Mucosa of stomach (tissue), 1 donor: Measurements from ENCODE around the gene C10orf71.

Experiments
- H3K27me3 ChIP-seq: one replicate; pipeline ENCODE4 v1.7.0; 2013; ENCODE audit warnings: mild to moderate bottlenecking, low read length; ENCODE audit not compliant: control insufficient read depth, insufficient read depth
- H3K36me3 ChIP-seq: one replicate; pipeline ENCODE4 v1.7.0; 2013; ENCODE audit warnings: low read length; ENCODE audit not compliant: control insufficient read depth, insufficient read depth
- H3K4me1 ChIP-seq: one replicate; pipeline ENCODE4 v1.7.0; 2013; ENCODE audit warnings: mild to moderate bottlenecking, low read length; ENCODE audit not compliant: control insufficient read depth, insufficient read depth
- H3K4me3 ChIP-seq: one replicate; pipeline ENCODE4 v1.7.0; 2013; ENCODE audit warnings: low read length
- H3K9ac ChIP-seq: one replicate; pipeline ENCODE4 v1.7.0; 2013; ENCODE audit warnings: mild to moderate bottlenecking, low read length, moderate library complexity
- H3K9me3 ChIP-seq: one replicate; pipeline ENCODE4 v1.7.0; 2013; ENCODE audit warnings: mild to moderate bottlenecking, low read length, moderate library complexity; ENCODE audit not compliant: control insufficient read depth
- donor health status: Pancreatic carcinoma.

The C10orf71 gene

DNA sequence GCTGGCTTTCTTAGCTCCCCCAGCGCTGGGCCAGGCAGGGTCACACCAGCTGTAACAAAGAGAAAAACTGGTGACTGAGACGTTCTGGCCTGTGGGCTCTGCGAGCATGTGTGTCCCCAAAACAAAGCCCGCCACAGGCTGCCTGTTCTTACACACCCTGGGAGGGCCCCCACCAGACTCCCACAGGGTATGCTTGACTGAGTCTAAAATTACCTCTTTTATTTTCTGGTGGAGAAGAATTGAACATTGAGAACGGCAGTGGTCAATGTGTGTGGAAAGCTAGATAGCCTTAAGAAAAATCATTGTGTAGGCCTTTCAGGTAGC lies 808 bp downstream of the C10orf71 start:
- Histone ChIP-seq H3K9ac (no peak overlapping the region), H3K36me3 (no peaks in the 10 kb centered on the region), H3K4me1 (peaks cover 4% of the 10 kb centered on the region), H3K4me3 (no peak overlapping the region), H3K27me3 (no peaks in the 10 kb centered on the region), H3K9me3 (no peaks in the 10 kb centered on the region)

DNA sequence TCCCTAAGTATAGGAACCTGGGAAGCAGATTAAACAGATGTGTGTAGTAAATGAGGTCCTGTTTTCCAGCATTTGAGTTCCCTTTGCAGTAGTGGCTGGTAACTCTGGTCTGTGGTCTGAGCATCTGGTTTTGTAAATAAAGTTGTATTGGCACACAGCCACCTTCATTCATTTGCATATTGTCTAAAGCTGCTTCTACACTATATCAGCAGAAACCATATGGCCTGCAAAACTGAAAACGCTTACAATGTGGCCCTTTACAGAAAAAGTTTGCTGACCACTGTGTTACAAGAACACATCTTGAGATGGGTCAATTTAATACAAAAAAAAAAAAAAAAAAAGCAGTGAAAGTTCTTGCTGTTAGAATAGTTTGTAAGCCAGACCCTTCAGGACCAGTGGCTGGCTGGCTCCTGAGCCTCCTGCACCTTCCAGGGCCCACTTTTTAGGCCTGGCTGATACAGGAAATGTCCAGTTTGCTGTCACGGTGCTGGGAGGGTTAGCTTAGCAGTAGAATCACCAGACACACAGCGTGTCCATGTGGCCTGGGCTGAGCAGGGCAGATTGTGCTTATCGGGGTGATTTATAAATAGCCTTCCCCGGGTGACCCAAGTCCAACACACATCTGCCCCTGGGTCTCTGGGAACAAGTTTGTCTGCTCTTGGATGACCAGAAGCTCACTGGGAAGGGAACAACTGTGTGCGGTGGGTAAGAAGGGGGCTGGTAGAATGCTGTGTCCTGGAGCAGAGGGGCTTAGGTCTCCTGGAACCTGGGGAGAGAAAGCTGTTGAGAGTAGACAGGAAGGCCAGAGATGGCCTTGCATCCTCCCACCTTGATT lies 1.4 kb downstream of the C10orf71 start:
- Histone ChIP-seq H3K4me3 (no peak overlapping the region), H3K9ac (no peak overlapping the region), H3K27me3 (no peaks in the 10 kb centered on the region), H3K36me3 (no peaks in the 10 kb centered on the region), H3K4me1 (peaks cover 4% of the 10 kb centered on the region), H3K9me3 (no peaks in the 10 kb centered on the region)

DNA sequence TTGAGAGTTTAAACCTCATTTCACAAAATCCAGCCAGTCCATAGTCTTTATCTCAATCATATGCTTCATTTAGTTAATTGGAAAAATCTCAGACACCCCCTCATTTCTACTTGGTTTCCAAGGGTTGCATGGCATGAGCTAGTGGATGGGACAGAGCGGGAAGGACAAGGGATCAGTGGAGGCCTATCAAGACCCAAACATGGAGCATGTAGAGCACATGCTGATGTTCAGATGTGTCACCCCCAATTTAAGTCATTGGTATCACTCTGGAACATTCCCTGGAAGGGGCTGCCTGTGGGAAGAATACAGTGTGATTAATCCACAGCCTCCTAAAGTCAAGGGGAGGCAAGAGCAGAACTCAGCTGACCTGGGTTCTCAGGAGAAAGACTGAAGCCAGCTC lies 2.3 kb downstream of the C10orf71 start:
- Histone ChIP-seq H3K27me3 (no peaks in the 10 kb centered on the region), H3K4me3 (no peak overlapping the region), H3K9ac (no peak overlapping the region), H3K36me3 (no peaks in the 10 kb centered on the region), H3K4me1 (peaks cover 4% of the 10 kb centered on the region), H3K9me3 (no peaks in the 10 kb centered on the region)

DNA sequence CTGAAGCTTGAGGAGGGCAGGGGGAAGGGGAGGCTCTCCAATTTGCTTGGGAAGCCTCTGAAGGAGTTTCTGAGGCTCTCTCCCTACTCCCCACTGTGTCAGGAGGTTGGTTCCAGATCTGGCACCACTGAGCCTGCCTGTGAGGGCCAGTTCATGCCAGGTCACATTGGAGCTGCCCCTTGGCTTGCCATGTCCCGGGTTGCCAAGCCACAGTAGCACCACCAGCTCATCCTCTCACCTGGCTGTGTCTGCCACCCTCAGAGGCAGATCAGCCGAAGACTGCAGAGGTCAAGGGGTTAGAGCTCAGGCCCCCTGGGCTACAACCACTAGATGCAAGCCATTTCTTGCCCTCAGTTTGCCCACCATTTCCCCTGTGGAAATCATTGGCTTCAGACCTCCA lies 3.1 kb downstream of the C10orf71 start:
- Histone ChIP-seq H3K36me3 (no peaks in the 10 kb centered on the region), H3K27me3 (no peaks in the 10 kb centered on the region), H3K4me1 (peaks cover 4% of the 10 kb centered on the region), H3K9ac (no peak overlapping the region), H3K9me3 (no peaks in the 10 kb centered on the region), H3K4me3 (no peak overlapping the region)

DNA sequence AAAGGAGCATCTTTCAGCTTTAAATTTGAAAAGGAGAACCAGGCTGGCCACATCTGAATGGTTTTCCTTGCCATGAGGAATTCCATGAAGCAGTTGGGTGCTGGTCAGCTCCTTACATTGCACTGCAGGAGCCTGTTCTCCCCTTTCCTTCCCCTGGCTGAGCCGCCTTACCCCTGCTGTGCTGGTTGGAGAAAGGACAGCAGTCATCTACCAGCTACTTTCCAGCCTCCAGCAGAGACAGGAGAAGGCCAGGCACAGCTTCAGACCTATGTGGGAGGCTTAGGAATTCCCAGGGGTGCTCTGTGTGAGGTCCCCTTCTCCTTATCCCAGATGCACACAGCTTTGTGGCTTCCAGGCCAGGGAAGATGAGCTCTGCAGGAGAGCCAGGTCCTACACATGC lies 4.7 kb downstream of the C10orf71 start:
- no peaks in the 10 kb centered on the region for H3K36me3 ChIP-seq
- H3K4me3 ChIP-seq, result no peak overlapping the region
- H3K9me3 ChIP-seq, result no peaks in the 10 kb centered on the region
- H3K9ac ChIP-seq, result no peak overlapping the region
- H3K4me1 ChIP-seq, result no peaks in the 10 kb centered on the region
- no peaks in the 10 kb centered on the region for H3K27me3 ChIP-seq

DNA sequence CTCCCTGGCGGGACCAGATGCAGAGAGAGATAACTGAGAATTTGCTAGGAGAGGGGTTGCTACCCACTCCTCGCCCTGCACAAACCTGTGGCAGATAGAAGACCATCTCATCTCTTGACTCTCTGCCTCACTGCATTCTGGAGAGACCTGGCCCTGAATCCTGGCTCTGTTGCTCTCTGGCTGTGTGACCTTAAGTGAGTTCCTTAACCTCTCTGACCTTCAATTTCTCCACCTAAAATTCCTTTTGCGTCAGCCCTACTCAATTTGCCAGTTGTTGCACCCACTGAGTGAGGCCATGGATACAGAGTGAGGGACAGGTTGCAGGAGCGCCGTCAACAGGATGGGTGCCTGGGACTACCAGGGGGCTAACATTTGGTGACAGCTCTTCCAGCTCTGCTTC lies 5.2 kb downstream of the C10orf71 start:
- Histone ChIP-seq H3K9me3 (no peaks in the 10 kb centered on the region), H3K36me3 (no peaks in the 10 kb centered on the region), H3K9ac (no peak overlapping the region), H3K4me3 (no peak overlapping the region), H3K4me1 (no peaks in the 10 kb centered on the region), H3K27me3 (no peaks in the 10 kb centered on the region)

DNA sequence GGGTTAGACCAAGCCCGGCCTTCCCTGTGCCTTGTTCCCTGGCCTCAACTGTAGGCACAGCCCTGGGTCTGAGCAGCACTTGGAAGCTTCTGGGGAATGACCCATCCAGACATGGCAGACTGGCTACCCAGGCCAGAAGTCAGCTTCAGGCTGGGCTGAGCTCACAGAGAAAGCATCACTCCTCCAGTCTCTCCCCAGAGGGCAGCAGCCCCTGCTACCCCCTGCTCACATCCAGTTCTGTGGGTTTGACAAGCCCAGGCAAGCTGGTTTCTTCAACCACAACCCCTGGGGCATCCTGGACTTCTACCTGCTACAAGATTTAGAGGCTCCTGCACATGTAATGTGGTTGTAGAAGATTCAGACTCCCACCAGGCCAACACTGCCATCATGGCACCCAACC lies 9.0 kb downstream of the C10orf71 start:
- no peaks in the 10 kb centered on the region for H3K36me3 ChIP-seq
- no peak overlapping the region for H3K4me3 ChIP-seq
- H3K9me3 ChIP-seq, result no peaks in the 10 kb centered on the region
- no peaks in the 10 kb centered on the region for H3K27me3 ChIP-seq
- H3K4me1 ChIP-seq, result no peaks in the 10 kb centered on the region
- no peak overlapping the region for H3K9ac ChIP-seq

DNA sequence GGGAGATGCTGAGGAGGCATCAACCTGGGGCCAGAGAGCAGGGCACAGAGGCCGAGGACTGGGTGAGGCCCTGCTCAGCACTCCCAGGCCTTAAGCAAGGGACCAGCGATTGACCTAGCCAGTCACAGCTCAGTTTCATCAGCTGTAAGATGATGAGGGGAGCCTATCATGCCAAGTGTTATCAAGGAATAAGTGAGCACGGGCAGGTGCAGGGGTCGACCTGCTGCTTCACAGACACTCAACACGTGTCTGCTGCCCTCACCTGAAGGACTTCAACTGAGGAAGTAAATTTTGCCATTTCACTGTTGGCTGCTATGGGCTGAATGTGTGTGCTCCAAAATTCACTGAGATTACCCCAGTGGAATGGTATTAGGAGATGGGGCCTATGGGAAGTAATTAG lies 9.9 kb downstream of the C10orf71 start:
- Histone ChIP-seq H3K4me3 (no peak overlapping the region), H3K36me3 (no peaks in the 10 kb centered on the region), H3K9me3 (no peaks in the 10 kb centered on the region), H3K27me3 (no peaks in the 10 kb centered on the region), H3K9ac (no peak overlapping the region), H3K4me1 (no peaks in the 10 kb centered on the region)

DNA sequence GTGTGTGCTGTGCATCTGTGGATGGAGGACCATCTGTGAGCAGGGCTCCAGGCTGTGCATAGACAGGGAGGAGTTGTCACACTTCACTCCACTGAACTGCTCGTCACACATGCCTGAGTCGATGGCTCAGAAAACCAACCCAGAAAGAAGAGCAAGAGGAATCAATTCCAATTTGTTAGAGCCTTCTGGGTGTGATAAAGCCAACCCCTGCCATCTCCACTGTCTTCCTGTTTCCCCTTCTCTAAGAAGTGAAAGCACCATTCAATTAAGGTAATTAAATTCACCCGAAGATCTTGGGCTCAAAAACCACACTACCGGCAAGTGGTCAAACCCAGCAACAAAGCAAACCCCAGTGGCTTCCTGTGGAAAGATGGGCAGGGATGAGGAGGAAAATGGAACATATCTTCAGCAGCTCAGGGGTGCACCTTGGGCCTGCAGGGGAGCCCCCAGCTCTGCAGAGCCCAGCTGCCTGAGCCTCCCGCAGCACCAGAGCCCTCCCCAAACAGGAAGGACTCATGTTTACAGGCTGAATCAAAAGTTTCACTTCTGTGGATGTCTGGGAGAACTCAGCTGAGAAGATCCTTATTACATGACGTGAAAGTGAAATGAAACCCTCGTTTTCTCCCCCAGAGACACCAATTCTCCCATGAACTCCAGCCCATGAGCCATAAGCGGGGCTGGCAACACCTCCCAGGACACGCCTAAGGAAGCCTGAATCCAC lies 10.9 kb downstream of the C10orf71 start:
- Histone ChIP-seq H3K4me1 (no peaks in the 10 kb centered on the region), H3K9ac (no peak overlapping the region), H3K36me3 (no peaks in the 10 kb centered on the region), H3K4me3 (no peak overlapping the region), H3K27me3 (no peaks in the 10 kb centered on the region), H3K9me3 (no peaks in the 10 kb centered on the region)

DNA sequence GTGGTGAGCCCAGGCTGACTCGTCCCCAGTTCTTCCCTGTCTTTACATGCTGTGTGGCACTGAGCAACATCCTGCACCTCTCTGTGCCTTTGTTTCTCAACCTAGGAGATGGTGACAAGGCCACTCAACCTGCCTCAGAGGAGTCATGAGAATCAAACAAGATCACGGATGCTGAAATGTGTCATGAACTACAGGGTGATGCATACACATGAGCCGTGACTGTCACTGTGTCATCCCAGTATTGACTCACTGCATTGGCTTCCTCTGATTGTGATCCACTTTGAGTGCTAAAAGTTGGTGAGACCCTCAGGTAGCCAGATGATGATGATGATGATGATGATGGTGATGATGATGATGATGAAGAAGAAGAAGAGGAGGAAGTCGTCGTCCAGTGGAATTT lies 11.5 kb downstream of the C10orf71 start:
- H3K9me3 ChIP-seq, result no peaks in the 10 kb centered on the region
- H3K27me3 ChIP-seq, result no peaks in the 10 kb centered on the region
- H3K4me1 ChIP-seq, result no peaks in the 10 kb centered on the region
- no peak overlapping the region for H3K9ac ChIP-seq
- H3K36me3 ChIP-seq, result no peaks in the 10 kb centered on the region
- H3K4me3 ChIP-seq, result no peak overlapping the region

DNA sequence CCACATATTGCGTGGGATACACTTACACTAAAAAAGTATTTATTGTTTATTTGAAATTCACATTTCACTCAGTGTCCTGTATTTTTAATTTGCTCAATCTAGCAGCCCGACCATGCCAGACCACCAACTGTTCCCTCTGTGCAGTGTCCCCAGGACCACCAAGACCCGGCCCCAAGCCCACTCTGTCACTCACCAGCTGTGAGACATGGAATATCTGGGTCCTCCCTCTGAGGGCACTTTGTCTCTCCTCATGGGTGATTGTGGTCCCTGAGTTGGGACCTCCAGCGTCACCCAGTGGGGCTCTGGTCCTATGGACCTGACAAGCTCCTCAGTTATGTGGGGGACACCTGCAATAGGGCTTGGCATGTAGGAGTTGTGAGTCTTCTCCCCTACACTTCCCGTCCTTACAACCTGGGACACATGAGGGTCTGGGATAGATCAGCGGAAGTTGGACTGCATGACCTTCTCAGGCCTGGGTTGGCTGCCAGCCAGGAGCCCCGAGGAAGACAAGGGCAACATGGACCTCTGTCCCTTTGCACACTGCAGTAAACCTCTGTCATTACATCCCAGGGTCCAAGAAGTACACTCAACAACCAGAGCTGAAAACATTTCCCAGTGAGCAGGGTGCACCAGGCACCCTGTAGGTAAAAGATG lies 12.1 kb downstream of the C10orf71 start:
- Histone ChIP-seq H3K4me1 (no peaks in the 10 kb centered on the region), H3K9ac (no peak overlapping the region), H3K4me3 (no peak overlapping the region)

DNA sequence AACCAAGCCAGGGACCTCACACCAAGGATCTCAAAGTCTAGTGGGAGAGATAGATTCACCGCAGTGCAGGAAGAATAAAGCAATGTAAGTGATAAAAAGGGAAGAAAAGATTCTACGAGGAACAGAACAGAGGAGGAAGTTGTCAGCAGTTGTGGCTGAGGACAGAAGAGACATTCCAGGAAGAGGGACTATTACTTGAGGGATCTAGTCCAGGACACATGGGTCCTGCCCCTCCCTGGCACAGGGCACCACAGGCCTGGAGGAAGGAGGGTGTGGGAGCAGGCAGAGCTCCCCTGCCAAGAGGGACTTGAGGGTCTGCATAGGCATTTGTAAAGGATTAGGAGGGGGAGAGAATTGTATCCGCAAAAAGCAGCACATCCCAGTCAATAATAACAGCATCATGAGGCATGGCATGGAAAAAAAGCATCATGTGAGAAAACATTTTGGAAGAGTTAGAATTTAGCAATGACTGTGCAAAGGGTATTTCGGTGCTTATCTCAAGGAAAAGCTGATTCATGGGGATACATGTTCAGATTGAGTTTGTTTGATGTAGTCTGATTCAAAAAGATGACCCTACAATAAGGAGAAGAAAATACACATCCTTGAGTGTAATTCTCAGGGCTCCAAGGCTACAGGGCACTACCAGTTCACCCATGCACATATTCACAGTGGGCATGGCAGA lies 12.7 kb downstream of the C10orf71 start:
- H3K9ac ChIP-seq, result no peak overlapping the region
- no peaks in the 10 kb centered on the region for H3K9me3 ChIP-seq
- H3K27me3 ChIP-seq, result no peaks in the 10 kb centered on the region
- no peak overlapping the region for H3K4me3 ChIP-seq
- H3K4me1 ChIP-seq, result no peaks in the 10 kb centered on the region
- no peaks in the 10 kb centered on the region for H3K36me3 ChIP-seq

More for the DNA sequence above, 12.1 kb downstream of the C10orf71 start:
- Histone ChIP-seq H3K9me3 (no peaks in the 10 kb centered on the region), H3K36me3 (no peaks in the 10 kb centered on the region), H3K27me3 (no peaks in the 10 kb centered on the region)
